Limb (tissue), 2 donors: ENCODE data around the gene DPP9.
A peak's percentile ranks its signal among the peaks of the same experiment; 100 is the strongest.

ENCODE experiments used
- DNase-seq, 2 donors: peaks; one replicate each; pipeline ENCODE4 v3.0.0-alpha.2; 2016; ENCODE audit errors: extremely low spot score in 2 of 2

DPP9 gene

DNA sequence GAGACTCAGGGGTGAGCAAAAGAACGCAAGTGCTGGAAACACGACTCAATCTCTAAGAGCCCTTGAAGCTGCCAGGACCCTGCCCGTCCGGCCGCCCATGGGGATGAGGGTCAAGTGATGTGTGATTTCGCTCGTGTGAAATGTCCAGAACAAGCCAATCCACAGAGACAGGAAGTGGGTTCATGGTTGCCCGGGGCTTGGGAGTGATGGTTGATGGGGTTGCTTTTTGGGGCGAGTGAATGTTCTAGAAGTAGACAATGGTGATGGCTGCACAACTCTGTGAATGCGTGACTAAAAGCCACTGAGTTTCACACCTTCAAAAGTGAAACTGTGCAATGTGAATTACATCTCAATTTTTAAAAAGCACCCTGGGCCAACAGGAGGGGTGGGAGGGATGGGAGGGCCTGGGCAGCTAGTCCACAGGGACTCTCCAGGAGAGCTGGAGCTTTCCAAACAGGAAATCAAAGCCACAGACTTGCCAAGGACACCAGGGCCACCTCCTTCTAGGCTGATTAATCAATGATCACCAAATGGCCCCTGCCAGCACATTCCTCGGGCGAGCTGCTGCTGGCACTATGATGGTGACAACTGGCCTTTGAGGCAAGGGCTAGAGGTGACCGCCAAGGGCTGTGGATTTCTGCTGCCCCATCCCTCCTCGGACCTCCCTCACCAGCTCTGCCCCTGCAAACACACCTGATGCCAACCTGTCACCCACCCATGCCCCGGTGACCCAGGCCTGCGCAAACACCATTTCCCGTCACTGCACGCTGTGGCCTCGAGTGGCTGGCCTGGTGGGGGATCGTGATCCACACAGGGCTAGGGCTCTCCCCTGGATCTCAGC, 14.0 kb downstream of the DPP9 start:
- no peak for DNase-seq

DNA sequence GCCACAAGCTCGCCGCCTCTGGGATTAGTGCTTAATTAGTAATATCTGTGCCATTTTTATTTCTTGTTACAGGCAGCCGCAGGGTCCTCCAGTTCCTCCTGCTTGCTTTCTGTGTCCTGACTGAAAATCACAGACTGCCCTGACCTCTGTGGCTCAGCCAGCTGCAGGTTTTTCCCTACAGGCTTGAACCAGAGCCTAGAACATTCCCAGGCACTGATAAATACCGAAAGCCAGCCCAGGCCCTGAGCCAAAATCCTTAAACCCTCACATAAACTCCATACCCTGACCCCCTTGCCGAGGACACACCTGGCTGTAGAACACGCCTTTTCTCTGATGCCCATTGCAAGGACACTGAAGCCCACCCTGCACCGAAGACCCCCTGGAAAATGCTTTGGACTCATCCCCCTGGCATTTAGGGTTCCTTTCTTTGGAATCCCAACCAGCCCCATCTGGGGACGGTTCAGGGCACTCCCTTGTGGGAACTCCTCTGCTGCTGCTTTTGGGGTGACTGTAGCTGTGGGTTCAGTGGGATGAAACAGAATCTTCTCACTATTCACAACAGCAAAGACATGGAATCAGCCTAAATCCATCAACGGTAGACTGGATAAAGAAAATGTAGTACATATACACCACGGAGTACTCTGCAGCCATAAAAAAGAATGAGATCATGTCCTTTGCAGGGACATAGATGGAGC, 15.5 kb downstream of the DPP9 start:
- DNase-seq, result no peak

GRCh38 chr19:4707322-4707721, 16.3 kb downstream of the DPP9 start:
- no peak for DNase-seq

GRCh38 chr19:4705413-4706131, 18.1 kb downstream of the DPP9 start:
- DNase-seq, result peak in 1 of 2 donors; percentile 7

- no peak for DNase-seq
Measured at GRCh38 chr19:4704317-4704673, 19.3 kb downstream of the DPP9 start.

DNA sequence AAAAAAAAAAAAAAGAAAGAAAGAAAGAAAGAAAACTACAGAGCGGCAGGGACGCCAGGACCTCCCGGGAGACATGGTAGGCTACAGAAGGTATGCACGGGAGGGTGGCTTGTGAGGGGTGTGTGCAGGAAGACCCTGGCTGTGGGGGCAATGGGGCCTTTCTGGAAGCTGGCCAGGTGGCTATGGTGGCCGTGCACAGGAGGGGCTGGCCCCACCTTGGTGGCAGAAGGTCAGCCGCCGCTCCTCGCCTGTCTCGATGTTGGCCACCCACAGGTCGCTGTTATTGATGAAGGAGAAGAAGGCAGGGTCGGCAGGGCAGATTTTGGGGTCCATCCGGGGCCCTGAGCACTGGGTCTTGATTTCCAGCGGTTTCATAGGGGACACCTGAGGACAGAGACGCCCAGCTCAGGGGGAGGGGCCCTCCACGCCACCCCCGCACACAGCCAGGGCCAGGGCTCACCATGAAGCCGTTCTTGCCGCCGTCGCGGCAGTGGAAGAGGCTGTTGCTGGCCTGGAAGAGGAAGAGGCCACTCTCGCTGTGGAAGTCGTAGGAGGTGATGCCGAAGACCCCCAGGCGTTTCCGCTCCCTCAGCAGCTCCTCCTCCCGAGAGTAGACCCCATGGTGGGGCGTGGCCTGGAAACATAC, 19.8 kb downstream of the DPP9 start:
- DNase-seq, result no peak

DNA sequence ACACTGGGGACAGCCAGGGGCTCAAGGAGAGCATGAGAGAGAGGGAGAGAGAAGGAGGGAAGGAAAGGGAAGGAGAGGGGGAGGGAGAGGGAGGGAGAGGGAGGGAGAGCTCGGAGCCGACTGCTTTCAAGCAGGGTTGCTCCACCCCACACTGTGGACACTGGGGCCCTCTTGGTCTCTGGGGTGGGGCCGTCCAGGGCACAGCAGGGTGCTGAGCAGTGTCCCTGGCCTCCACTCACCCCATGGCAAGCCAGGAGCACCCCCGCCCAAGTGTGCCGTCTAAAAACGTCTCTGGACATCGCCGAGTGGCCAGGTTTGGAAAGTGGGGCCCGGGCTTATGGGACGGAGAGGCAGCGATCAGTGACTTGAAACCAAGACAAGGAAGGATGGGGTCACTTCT, 20.9 kb downstream of the DPP9 start:
- DNase-seq, result no peak

DNA sequence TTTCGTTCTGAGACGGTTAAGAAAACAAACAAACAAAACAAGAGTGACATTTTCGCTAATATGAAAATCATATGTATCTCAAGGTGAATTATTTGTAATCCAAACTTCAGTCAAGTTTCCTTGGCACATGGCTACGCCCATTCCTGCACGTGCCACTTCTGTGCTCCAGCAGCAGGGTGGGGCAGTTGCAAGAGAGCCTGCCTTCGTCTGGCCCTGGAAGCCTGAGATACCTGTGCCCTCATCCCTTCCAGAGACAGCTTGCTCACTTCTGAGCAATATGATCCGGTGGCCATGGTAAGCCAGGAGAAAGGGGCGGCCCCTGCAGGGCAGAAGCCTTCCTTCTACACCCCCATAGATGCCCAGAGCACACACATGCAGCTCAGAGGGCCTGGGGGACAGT, 22.1 kb downstream of the DPP9 start:
- DNase-seq, result no peak

DNA sequence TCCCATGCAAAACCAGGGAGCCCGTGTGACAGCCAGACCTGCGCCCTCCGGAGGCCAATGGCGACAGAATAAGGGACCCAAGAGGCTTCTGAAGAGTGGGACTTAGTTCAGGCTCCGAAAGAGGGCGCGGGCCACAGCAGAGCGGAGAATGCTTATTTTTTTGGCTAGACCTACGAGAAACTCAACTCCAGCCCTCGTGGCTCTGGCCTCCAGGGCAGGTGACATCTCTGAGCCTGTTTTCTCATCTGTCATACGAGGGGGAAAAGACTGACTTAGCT, 23.0 kb downstream of the DPP9 start:
- no peak for DNase-seq

GRCh38 chr19:4699826-4700692, 23.6 kb downstream of the DPP9 start:
- no peak for DNase-seq

DNA sequence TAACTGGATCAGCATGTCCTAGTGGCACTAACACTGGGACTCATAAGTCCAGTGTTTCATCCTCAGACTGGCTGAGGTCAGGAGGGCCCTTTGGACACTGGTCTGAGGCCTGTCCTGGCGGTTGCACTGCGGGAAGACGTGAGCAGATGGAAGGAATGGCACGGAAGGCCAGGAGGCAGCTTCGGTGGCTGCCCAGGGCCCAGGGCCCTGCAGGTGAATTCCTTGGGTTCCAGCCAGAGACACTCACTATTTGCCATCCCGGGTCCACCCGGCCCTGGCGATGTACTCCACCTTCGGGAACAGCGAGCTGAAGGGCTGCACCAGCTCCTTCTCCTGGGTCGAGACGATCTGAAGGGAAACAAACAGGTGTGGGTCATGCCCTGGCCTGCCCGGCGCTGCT, 26.3 kb downstream of the DPP9 start:
- no peak for DNase-seq

DNA sequence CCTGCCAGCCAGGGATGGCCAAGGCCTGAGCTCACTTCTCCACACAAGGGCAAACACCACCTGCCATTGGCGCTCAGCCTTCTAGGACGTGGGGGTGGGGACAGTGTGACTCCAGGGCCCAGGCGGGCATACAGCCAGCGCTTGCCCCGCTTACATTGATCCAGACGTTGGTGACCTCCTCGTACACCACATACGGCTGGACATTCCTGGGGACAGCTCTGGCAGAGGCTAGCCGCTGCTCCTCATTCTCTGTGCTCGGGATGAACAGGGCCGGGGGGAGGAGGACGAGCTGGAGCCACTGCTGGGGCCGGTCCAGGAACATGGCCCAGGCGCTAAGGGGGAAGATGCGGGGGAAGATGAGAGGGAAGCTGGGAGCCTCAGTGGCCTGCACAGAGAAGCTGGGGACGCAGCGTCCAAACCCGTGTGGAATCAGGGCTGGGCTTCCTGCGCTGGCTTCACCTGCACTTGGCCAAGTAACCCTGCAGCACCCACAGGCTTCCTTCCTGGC, 28.4 kb downstream of the DPP9 start:
- no peak for DNase-seq

- no peak for DNase-seq
Measured at GRCh38 chr19:4694211-4694987, 29.2 kb downstream of the DPP9 start.

GRCh38 chr19:4693471-4694121, 30.0 kb downstream of the DPP9 start:
- no peak for DNase-seq

GRCh38 chr19:4693078-4693350, 30.6 kb downstream of the DPP9 start:
- no peak for DNase-seq

DNA sequence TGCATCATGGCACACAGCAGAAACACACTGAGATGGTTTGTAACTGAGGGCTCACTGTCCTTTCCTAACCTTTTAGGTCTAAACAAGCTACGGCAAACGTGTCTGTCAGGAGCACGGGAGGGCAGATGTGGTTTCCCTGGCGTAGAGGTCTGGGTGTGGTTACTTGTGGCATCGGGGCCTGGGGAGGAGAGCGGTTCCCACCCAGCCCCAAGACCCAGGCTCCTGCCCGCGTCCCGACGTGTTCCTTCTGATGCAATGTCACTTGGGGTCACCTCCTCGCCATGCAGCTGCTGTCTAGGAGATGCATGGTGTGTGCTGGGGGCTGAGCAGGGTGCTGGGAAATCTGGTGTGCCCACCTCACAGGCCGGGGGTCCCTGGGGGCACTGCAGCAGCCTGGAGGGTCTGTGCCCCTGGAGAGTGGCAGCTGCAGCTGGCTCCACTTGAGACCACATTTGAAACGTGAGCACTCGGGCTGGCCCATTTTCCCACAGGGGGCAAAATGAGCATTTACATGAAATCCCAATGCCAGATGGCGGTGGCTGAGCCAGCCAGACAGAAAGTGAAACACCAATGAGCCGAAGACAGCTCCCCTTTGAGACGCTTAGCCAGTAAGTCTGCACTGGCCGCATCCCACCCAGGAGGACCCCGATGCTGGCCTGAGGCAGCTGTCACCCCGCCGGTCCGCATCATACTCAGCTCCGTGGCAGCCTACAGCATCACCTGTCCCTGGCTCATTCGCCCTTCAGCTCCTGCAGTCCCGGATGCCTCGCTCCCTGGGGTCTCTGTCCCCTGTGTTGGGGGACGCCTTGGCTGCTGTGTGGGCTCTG, 31.2 kb downstream of the DPP9 start:
- no peak for DNase-seq

DNA sequence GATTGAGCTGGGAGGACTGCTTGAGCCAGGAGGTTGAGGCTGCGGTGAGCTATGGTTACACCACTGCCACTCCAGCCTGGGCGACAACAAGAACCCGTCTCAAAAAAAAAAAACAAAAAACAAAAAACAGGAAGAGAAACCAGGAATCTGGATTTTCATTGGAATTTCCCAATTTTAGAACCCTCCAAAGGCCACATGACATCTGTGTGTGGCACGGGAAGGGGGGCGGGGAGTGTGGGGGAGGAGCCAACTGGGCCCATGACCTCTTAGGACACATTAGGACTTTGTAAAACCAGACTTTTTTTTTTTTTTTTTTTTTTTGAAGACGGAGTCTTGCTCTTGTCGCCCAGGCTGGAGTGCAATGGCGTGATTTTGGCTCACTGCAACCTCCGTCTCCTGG, 32.3 kb downstream of the DPP9 start:
- no peak for DNase-seq

- DNase-seq, result no peak
Measured at GRCh38 chr19:4690361-4690760, 33.3 kb downstream of the DPP9 start.

GRCh38 chr19:4689403-4689802, 34.2 kb downstream of the DPP9 start:
- DNase-seq, result no peak
